PFSK-1 (cell line): Measurements from ENCODE around the gene HCRTR1.

Experiments
- FOXP2 ChIP-seq: optimal IDR thresholded peaks from 2 replicates; pipeline ENCODE3; 2011; ENCODE audit warnings: borderline replicate concordance, control low read depth, inconsistent platforms; ENCODE audit not compliant: insufficient read depth; ENCODE audit errors: extremely low read length, extremely low read depth
- POLR2AphosphoS5 ChIP-seq: IDR thresholded peaks from 2 replicates; pipeline ENCODE4 v1.6.1; 2012; ENCODE audit warnings: low read depth, mild to moderate bottlenecking, control low read depth, low read length, moderate library complexity
- REST ChIP-seq, 2 experiments: IDR thresholded peaks; 2 replicates each; pipeline versions ENCODE4 v1.6.1 to v1.8.0; 2011 to 2012; ENCODE audit warnings: low read depth in 2 of 2, low read length in 2 of 2, control low read depth in 1 of 2, inconsistent platforms in 1 of 2, mild to moderate bottlenecking in 1 of 2, moderate library complexity in 1 of 2; ENCODE audit not compliant: insufficient read depth in 1 of 2
- SIN3A ChIP-seq: IDR thresholded peaks from 2 replicates; pipeline ENCODE4 v1.6.1; 2012; ENCODE audit warnings: mild to moderate bottlenecking, low read length, moderate library complexity, borderline replicate concordance; ENCODE audit not compliant: insufficient read depth

DNA sequence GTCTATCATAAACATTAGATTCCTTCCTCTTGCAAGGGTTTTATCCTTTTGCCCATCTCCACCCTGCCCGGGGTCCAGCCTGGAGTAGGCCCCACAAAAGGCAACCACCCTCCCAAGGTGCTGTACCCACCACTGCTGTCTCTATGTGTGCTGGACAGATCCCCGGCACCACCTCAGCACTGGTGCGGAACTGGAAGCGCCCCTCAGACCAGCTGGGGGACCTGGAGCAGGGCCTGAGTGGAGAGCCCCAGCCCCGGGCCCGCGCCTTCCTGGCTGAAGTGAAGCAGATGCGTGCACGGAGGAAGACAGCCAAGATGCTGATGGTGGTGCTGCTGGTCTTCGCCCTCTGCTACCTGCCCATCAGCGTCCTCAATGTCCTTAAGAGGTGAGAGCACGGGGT is 5.9 kb downstream of the HCRTR1 start:
- peak in 1 of 2 experiments; percentile 65; a peak in 1 of 4 replicates for TF ChIP-seq REST (IDR thresholded peaks at IDR 0.05; ENCODE audit: insufficient read depth in 1 of 2, low read depth in 2 of 2, low read length in 2 of 2)
- no peak for TF ChIP-seq POLR2AphosphoS5
- TF ChIP-seq SIN3A = no peak
- no peak for TF ChIP-seq FOXP2
